Activated gamma-delta T cell treated with anti-CD3 and anti-CD28 coated beads, Interleukin-2, amount 50 U/mL, for 16 hours (primary cell): ENCODE data around the gene S100B.
A peak's percentile ranks its signal among the peaks of the same experiment; 100 is the strongest.

Source experiments
- DNase-seq: peaks from one replicate; pipeline ENCODE4 v3.0.0-alpha.2; 2020; ENCODE audit warnings: low read depth

S100B gene

GRCh38 chr21:46560568-46561444 lies 44.1 kb downstream of the S100B start:
- no peak for DNase-seq

GRCh38 chr21:46559291-46559983 lies 45.4 kb downstream of the S100B start:
- DNase-seq = peak; percentile 58

GRCh38 chr21:46557919-46558392 lies 46.9 kb downstream of the S100B start:
- no peak for DNase-seq

GRCh38 chr21:46557469-46557868 lies 47.4 kb downstream of the S100B start:
- DNase-seq = no peak

- no peak for DNase-seq
These were observed 48.1 kb downstream of the S100B start for GRCh38 chr21:46556802-46557201.

GRCh38 chr21:46555678-46556077 lies 49.2 kb downstream of the S100B start:
- DNase-seq = no peak

- DNase-seq = no peak
These were observed 49.7 kb downstream of the S100B start for GRCh38 chr21:46555225-46555617.

- DNase-seq = no peak
These were observed 50.3 kb downstream of the S100B start for GRCh38 chr21:46554431-46555224.

- DNase-seq = no peak
These were observed 50.9 kb downstream of the S100B start for GRCh38 chr21:46553993-46554392.

- no peak for DNase-seq
These were observed 52.0 kb downstream of the S100B start for GRCh38 chr21:46552865-46553379.

GRCh38 chr21:46552274-46552673 lies 52.6 kb downstream of the S100B start:
- no peak for DNase-seq

- peak; percentile 39 for DNase-seq
These were observed 53.1 kb downstream of the S100B start for GRCh38 chr21:46551636-46552241.

- DNase-seq = peak; percentile 49
These were observed 54.6 kb downstream of the S100B start for GRCh38 chr21:46550116-46550941.

- DNase-seq = no peak
These were observed 55.2 kb downstream of the S100B start for GRCh38 chr21:46549650-46550049.
